SK-N-MC (cell line): ENCODE results near the gene PNCK.

Experiments
- EZH2 ChIP-seq: fragments of 200-600 bp; sonication (generic); IDR thresholded peaks from one replicate; pipeline ENCODE4 v1.6.1; 2017; ENCODE audit warnings: antibody characterized with exemption
- POLR2AphosphoS5 ChIP-seq: IDR thresholded peaks from 2 replicates; pipeline ENCODE4 v1.6.1; 2012; ENCODE audit warnings: mild to moderate bottlenecking, low read depth, low read length, borderline replicate concordance

DNA sequence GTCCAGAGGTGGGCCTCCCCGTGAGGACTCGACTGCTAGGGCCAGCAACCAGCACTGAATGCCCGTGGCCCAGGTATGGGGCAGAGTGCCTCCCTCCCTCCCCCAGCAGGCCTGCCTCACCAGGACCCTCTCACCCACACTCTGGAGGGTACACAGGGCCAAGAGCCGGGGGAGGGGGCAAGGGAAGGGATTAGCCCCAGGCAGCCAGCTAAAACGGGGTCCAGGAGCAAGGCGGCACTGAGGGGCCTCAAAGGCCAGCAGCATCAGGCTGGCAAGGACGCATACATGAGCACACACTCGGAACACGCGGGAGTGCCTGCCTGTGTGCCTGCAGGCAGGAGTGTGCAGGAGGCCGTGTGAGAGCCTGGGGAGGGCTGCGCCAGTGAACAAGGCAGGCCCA is 44.9 kb downstream of the PNCK start:
- TF ChIP-seq POLR2AphosphoS5, result no peak
- TF ChIP-seq EZH2, result no peak
